Testis (tissue), 2 donors: ENCODE results near the gene ARIH2.

Experiments used
- CTCF ChIP-seq, 3 experiments: fragments of 450-650 bp in 2 of 3; fragments of 200-600 bp in 1 of 3; sonication (generic) in 1 of 3; IDR thresholded peaks; one replicate each; pipeline ENCODE4 v1.5.1; 2016 to 2019; ENCODE audit warnings: antibody characterized with exemption in 3 of 3, mild to moderate bottlenecking in 2 of 3, moderate library complexity in 1 of 3
- POLR2A ChIP-seq: fragments of 450-650 bp; IDR thresholded peaks from one replicate; pipeline ENCODE4 v1.6.1; 2017; ENCODE audit warnings: antibody characterized with exemption, mild to moderate bottlenecking, moderate library complexity

- TF ChIP-seq CTCF (IDR thresholded peaks at IDR 0.05) (no peak), POLR2A (no peak)
These were observed 61.7 kb downstream of the ARIH2 start for GRCh38 chr3:48980295-48980694.
